Left hindlimb (tissue), 1 donor: ENCODE data around the gene RYR3.
A peak's percentile ranks its signal among the peaks of the same experiment; 100 is the strongest.

Experiments
- DNase-seq: peaks from one replicate; pipeline ENCODE4 v3.0.0-alpha.2; 2018

RYR3 gene

DNA sequence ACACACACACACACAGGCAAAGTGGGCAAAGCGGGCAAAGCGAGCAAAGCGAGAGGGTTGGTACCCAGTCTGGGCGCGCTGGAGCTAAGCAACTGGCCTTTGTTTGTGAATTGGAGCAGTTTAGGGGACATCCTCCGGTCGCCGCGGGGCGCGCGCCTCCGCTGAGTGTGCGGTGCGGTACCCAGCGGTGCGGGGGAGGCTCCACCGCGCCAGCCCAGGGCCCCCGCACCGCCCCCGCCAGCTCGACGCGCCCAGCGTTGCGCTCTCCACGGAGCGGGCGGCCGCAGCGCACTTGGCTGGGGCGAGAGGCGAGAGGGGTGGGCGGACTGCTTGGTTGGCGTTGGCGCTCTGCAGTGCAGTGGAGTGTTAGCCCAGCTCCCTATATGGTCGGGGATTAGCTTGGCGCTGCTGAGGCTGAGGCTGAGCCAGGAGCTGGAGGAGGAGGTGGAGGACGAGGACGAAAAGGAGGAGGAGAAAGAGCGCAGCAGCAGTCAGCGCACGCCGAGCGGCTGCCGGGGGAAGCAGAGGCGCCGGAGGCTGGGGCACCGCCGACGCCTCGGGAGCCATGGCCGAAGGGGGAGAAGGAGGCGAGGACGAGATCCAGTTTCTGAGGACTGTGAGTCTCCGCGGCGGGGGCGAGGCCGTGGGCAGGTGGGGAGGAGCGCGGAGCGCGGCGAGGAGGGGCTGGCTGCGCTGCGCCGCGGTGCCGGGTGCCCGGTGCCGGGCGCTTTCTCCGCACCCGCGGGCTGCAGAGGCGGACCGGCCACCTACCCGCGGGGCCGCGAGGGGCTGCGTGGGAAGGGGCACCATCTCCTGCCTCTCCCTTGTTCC, at the start of gene RYR3:
TSS of gene RYR3 (plus strand) at position 487 of the 831 bp plus-strand sequence. CDS start at position 566, 79 bp downstream.
- DNase-seq: peak; percentile 81

DNA sequence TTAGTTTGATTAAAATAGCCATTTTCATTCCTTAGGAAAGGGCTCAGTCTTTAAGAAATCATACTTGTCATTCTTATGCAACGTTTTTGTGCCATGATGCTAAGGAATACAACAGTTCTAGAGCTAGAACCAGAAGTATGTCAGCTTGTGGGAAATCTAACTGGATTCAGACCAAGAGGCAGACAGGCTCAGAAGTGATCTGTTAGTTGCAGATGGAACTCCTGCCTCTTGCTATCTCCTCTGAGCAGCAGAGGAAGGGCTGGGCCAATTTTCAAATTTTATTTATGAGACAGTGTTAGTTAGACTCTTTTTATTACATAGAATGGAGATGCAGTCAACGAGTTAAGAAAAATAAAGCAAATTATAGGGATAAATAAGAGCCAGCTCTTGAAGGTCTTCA, 48.5 kb upstream of the RYR3 start:
- no peak for DNase-seq

DNA sequence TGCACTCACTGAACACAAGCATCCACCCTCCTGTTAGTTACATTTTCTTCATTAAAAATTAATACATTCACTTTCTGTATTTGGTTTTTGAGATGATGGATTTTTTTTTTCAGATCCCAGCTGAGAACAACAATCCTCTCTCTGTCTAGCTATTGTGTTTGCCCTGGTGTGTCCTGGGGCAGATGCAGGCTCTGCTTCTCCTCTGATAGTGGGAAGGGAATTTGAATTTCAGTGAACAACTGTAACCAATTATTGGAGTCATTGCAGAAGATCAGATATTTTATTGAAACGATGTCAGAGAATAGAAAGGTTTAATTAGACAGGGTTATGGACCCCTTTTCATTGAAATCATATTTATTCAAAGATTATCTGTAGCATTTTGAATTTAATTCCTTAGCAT, 33.1 kb upstream of the RYR3 start:
- DNase-seq: no peak

DNA sequence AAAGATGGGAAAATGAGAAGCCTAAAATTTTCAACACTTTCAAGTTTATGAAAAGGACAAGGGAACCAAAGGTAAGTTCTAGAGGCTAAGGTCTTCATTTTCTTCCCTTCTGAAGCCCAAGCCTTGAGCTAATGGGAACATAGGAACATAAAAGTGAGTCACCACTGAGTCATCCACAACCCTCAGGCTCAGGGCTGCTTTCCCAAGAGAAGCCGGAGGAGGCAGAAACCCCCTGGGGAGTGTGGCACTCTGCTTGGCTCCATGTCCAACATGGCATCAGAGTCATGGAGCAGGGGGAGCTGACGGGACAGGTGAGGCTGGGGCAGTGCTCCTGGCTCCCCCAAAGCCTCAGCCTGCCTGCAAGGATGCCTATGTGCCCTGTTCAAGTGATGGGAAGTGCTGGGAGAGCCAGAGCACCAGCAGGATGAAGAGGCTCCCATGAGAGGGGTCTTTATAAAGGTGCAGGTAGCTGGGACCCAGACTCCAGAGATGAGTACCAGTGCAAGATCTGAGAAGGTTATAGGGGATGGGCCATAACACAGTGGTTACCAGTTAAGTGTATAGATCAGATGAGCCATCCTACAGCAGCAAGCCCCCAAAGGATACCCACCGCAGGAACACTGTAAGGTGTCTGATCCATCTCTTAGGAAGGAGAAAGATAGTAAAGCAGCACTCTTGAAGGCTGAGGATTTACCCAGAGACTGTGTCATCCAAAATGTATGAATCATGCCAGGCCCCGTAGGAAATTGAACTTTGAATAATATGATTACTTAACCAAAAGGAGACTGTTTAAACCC, 31.8 kb upstream of the RYR3 start:
- DNase-seq: no peak

DNA sequence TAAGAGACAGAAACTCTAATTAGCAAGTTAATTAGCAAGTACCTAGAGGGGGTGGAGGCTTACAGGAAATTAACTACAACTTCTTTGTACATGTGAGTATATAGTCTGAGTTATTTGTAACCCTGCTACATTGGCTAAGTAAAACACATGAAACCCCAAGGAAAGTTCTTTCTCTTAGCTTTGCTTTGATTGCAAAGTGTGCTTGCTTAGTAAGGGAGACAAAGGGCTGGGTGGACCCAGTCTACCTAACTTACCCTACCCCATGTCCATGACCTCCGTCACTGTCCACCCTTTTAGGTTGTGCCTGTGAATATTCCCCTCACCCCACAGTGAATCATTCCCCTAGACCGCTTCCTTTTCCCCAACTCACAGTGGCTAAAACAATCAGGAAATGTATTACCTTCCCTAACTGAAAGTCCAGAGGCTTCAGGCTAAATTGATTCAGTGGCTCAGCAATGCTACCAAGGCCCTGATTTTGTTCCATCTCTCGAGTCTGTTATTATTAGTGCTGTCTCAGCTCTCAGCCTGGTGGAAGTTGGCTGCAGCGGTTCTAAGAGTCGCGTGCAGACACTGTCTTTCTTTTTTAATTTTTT, 31.1 kb upstream of the RYR3 start:
- no peak for DNase-seq

DNA sequence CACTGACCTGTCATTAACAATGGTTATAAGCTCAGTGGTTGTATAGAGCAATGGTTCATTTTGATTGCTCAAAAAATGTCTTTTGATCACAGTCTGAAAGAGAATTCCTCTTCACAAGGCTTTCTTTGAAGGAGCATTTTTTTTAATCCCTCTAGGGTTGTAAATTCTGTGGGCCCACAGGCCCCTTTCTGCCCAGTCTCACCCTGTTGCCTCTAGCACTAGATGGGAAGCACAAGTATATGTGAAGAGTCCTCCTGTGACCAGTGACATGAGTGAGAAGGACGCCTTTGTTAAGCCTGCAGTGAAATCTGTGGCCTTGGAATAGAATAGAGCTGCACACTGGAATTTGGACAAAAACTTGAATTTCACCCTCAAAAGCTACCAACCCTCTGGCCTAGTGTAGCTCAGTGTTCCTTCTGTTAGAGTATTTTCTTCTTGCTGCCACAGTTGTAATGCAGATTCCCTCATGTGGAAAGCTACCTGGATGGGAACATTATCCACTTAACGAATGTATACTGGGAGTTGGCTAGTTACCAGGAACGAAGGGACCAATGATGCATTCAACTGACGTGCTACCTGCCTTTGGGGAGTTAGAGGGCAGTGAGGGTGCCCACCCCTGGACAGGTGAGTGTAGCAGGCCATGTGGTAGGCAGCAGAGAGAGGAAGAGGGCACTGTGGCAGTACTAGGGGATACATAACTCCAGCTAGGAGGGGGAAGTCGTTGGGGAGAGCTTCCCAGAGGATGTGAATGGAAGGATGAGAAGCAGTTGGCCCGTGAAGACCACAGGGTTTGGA, 28.3 kb upstream of the RYR3 start:
- no peak for DNase-seq

DNA sequence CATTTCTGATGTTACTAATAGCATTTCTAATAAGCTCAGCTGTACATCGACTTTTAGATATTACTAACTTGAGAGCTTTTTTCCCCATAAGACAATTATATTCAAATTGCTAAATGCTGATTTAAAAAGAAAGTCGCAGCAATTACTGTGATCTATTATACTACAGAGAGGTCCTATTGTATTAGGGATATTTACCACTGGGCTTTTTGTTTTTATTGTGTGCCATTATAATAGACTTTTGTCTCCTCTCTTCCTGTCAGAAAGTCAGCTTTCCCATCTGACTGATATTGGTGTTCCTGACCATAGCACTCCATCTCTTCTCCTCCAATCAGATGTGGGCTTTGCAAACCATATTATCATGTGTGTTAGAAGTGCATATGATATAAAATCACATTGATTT, 27.2 kb upstream of the RYR3 start:
- no peak for DNase-seq

DNA sequence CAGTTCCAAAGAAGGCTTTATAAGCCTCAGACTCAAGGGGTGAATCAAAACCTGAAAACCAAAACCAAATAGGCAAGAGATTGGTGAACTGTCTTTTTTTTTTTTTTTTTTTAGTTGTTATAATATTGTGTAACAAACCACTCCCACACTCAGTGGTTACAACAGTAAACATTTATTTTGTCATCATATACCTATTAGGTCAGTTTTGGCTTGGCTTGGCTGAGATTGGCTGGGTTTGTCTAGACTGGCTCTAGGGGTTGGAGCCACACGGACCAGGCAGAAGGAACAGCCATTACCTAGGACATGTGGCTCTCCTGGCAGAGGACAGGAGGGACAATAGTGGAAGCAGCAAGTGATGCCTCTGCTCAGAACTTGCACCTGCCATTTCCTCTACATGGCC, 26.4 kb upstream of the RYR3 start:
- no peak for DNase-seq

DNA sequence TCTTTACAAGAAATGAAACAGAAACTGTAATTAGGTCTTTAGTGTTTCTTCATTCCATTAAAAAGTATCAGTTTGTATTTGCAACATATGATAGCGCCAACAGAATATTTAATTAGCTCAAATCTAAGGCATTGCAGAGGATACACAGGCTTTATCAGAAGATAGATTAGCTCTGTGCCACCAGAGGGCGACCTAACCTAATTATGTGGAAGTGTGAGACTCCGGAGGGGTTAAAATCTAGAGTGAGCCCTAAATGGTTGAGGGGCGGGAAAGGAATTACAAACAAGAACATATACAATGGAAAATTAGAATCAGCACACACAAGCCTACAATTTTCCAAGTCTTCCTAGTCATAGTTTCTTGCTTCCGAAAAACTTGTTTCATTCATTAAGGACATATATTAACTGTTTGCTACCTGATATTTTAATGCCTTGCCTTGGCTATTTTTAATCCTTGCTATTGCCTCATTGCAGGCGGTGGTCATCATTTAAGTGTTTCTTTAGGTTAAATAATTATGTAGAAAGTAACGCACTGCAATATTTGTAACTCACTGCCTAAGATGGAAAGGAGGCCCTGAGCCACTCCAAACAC, 18.0 kb upstream of the RYR3 start:
- DNase-seq: peak; percentile 59

DNA sequence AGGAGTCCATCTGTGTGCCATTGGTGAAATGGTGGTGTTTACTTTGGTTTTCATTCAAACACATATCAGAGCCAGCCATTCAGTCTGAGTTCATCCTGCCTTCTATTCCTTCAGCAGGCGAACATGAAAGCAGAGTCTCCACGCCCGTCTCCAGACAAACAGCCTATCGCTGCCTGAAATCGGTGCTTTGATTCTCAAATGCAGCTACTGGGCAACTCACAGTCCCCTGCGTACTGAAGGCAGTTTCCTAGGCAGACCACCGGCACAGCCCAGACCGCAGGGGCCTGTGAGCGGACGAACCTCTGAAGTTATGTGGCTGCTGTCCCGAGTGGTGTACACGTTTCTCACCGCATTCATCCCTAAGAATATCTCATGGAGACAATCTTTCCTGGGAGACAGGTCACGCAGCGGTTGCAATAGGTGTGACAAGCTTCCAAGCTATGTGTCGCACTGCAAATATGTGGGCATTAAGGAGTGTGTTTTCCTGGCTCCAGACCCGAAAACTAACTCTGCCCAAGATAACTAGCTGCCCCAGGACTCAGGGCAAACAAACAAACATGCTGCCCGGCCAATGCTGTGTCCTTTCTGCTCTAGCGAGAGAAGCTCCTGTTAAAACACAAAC, 16.9 kb upstream of the RYR3 start:
- DNase-seq: no peak

DNA sequence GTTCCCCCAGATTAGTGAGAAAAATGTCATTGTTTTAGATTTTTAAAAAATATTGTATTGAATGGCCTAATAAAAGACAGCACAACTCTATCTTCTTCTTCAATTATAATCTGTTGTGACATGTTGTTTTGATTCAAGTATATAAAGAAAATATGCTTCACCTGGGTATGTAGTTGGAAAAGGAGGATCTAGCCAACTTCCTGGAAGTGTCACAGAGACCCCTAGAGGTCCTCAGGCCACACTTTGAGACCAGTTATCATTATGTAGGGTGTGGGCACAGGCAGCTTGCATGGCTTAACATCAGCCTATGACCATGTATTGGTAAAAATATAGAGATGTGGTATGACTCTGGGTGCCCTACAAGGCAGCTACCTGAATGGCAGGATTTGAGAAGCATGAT, 14.7 kb upstream of the RYR3 start:
- no peak for DNase-seq

DNA sequence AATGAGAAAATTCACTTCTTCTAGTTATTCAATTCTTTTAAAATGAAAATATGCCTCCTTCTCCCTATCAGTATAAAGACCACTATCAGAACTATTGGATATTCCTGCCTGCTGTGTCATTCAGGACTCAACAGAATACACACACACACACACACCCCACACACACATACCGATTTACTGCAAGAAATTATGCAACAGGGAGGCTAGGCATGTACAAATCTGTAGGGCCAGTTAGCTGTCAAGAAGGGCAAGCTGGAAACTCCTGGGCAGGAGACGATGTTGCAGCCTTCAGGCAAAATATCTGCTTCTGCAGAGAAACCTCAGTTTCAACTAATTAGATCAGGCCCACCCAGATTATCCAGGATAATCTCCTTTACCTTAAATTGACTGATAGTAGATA, 13.9 kb upstream of the RYR3 start:
- DNase-seq: no peak

DNA sequence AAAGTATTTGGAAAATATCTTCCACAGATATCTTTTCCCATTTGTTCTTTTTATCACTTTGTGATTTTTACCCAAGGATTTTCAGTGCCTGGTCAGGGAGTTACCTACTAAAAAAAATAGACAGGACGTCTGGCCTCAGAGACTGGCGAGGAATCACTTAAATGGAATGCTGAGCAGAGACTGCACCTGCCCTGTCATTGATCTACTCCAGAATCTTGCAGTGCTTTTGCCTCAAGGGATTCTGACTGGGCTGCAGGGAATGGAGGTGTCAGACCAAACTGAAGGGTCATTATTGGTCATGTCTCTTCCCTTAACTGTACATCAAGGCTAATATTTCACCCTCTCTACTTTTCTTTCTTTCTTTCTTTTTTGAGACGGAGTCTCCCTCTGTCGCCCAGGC, 12.1 kb upstream of the RYR3 start:
- no peak for DNase-seq

DNA sequence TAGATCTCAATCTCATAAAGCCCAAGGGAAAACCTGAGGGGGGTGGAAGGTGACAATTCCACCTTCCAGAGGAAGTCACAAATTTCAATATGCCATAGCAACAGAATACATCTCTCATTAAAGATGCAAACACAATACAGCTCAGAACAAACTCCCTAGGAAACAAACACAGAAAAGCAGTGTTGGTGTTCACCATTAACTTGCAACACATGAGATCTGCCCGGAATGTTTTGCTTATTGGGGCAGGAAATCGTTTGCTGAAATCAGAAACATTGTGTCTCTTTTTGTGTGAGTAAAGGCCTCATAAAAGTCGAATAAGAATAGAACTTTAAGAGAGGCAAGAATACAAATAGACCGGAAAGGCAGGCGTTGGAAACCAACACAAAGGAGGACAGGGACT, 5.8 kb upstream of the RYR3 start:
- no peak for DNase-seq

DNA sequence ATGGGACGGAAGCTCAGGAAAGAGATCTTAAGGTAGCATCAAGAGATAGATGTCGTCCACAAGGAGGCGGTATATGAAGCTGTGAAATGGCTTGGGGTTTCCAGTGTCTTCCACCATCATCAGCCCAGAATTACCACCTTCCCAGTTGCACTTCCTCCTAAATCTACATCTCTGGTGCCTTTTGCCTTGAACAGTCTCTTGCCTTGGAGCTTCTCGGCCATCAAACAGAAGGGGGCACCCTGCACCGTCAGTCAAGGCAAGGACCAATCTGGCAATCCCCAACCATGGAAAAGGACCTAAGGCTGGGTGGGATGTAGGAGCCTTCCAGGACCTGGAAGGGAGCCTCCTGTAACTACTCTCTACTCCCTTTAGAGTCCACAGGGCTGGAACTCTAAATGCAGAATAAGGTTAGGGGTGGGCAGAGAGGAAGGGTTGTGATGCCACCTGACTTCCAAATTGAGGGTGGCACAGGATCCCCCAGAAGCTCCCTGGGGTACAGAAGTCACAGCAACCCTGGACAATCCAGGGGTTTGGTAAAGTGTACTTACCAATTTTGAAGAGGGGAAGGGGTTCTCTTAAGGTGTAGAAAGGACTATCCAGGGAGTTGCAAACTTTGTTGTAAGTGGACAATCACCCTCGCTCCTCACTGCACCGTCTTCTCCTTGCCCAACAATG, 1.0 kb upstream of the RYR3 start:
- DNase-seq: peak; percentile 62

DNA sequence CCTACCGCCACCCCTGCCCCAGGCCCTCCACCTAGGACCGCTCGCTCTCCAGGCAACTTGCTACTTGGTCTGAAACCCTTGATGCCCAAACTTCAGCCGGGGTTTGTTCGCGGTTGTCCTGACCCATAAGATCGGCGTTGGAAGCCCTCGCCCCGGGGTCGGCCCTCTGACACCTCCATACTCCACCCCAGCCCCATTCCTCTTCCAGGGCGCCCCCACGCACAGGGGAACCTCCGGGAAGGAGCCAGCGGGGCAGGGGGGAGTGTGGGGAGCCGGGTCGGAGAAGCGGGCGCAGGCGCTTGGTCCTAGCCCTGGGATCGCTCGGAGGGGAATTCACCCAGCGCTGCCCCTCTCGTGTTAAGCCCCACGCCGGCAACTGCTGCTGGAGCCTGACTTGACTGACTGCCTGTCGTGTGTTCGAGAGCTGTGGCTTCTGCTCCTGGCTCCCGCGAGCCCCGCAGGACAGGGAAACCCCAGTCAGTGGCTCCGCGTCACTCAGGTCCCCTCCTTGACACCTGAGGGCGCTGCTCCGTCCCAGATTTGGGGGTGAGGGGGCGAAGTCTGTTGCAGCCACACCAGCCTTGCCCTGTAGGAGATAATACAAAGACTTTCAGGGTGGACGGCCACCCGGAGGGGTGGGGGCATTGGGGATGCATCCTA, 675 bp downstream of the RYR3 start:
- DNase-seq: no peak

DNA sequence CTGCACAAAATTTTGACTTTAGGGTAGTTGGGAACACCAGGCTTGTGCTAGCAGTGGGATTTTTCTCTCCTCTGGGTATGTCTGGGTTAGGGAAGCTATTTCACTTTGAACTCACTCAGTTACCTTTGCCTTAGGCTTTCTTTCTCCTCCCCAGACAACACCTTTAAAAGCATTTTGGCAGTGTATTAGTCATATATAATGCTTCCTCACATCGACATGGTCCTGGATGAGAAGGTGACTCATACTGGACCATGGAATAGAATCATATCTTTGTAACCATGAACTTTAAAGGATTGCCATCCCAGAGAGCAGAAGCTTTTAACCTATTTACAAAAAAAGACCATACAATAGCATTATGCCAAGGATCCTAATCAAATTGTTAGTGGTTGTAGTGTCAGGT, 2.7 kb downstream of the RYR3 start:
- DNase-seq: no peak

DNA sequence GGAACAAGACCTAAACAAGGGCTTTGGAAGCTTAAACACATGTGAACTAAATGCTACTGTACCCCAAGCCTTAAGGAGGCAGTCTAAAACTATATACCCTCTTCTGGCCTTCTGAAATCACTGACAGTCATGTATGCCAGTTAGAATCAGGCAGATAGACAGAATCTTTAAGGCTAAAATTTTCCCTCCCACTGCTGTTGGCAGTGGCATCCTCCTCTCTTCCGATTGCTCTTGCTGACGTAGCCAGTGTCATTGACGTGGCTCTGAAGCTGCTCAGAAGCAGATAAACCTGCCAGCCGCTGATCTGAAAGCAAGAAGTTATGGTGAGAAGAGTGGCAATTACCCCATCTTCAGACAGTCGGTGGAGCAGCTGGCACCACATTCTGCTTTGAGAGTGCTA, 3.3 kb downstream of the RYR3 start:
- DNase-seq: no peak

DNA sequence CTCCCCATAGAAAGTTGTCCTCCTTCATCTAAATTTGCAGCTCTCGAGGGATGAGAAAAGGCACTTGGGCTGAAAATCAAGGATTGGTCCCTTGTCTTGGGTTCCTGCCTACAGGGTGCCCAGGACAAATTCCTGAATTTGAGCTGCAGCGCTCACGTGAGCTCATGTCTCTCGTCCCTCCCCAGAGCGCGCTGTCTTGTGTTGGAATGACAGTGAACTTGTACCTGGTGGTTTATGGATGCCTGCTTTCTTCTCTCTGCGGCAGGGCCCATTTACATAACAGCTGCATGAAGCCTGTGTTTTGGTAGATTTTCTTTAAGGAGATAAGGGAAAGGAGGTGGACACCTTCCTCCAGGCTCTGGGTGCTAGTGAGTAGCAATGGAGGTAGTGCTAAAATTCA, 4.3 kb downstream of the RYR3 start:
- no peak for DNase-seq

DNA sequence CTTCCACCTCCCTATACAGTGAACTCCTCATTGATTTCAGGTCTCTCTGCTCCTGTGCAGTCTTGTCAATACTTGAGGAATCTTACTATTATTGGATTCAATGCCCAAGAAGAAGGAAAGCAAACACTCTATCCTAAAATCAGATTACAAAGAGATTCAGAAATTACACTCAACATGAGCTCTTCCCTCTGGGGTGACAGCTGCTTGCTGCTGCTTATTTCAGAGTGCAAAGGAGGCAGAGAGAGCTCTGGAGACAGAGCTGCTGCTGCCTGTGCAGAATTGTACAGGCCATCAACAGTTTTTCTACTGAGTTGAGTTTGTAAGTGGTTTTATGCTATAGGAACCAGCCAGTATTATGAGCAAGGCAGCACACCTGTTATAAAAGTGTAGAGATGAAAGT, 7.1 kb downstream of the RYR3 start:
- no peak for DNase-seq

DNA sequence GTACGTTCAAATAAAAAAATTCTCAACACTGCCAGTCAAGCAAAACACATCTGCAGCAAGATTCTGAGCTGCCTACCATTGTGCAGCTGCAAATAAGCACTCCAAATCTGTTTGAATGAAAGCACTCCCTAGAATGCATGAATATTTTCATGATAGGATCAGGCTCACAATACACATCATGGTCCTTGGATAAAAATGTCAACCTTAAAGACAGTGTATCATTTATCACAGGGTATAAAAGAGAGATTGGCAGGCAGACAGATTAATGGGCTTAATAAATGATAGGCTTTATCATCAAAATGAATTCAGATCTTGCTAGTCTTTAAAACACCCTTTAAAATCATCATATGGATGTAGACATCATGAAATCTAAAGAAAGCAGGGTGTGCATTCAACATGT, 9.2 kb downstream of the RYR3 start:
- DNase-seq: no peak
